HCT116 (cell line): ENCODE data around the gene GPS1. TPM values are rescaled to one million over a fixed set of nuclear protein-coding genes. Genes with fewer than 3 reads are reported as not detected.

Experiments used
- ATAC-seq: fragments of 200-7000 bp; cut with Tn5 transposase; 2 replicates; pipeline ENCODE4 v1.9.1; 2020; ENCODE audit warnings: mild to moderate bottlenecking, moderate library complexity
- BruUV-seq: library from RNA; stranded (reverse); fragments of 400-500 nt; replicated peaks from 2 replicates; lab custom pipeline; 2021; lab: Mats Ljungman, UMichigan
- CTCF ChIA-PET: fragments of 300-600 bp; sonication (Branson Sonifier 250); formaldehyde crosslinking; loops from one replicate; lab custom pipeline; 2021; ENCODE audit warnings: antibody characterized with exemption; lab: Charles Lee
- POLR2A ChIA-PET: fragments of 300-600, 350-600 bp; sonication (Branson Sonifier 250); formaldehyde crosslinking; loops from one replicate; lab custom pipeline; 2021; ENCODE audit warnings: antibody characterized with exemption; lab: Charles Lee
- RAD21 ChIA-PET, 2 experiments: fragments of 300-600 bp; sonication (Branson Sonifier 250); formaldehyde crosslinking; loops; one replicate each; lab custom pipeline; 2023; ENCODE audit warnings: low total read pairs in 2 of 2; ENCODE audit not compliant: uncharacterized antibody in 2 of 2, unreplicated experiment in 2 of 2, low non-redundant PET in 1 of 2; lab: Charles Lee
- DNase-seq: peaks from one replicate; pipeline ENCODE4 v3.0.0-alpha.2; 2010; ENCODE audit warnings: low read depth, low spot score
- H2AFZ ChIP-seq: fragments of 200-600 bp; shearing (Covaris generic), sonication (generic); 2 replicates; pipeline ENCODE4 v1.6.1; 2017; ENCODE audit warnings: low read depth, mixed run types, mixed read lengths, antibody characterized with exemption, low read length; ENCODE audit not compliant: poor library complexity, severe bottlenecking
- H3K27ac ChIP-seq: 2 replicates; pipeline ENCODE4 v1.5.1; 2012; ENCODE audit warnings: low read depth, low read length
- H3K27me3 ChIP-seq: fragments of 200-600 bp; sonication (generic); 2 replicates; pipeline ENCODE4 v1.6.1; 2016; ENCODE audit warnings: mixed run types, low read length, mixed read lengths; ENCODE audit not compliant: insufficient read depth
- H3K36me3 ChIP-seq, 2 experiments: fragments of 200-500 bp in 1 of 2; fragments of 200-600 bp in 1 of 2; sonication (Bioruptor generic) in 1 of 2; sonication (generic) in 1 of 2; 2 replicates each; pipeline versions ENCODE4 v1.5.1 to v1.6.1; 2014 to 2016; ENCODE audit warnings: low read length in 2 of 2, inconsistent platforms in 1 of 2, mixed read lengths in 1 of 2, mixed run types in 1 of 2; ENCODE audit not compliant: insufficient read depth in 2 of 2, control insufficient read depth in 1 of 2
- H3K4me1 ChIP-seq, 2 experiments: fragments of 200-600 bp in 1 of 2; sonication (generic) in 1 of 2; 2 replicates each; pipeline versions ENCODE4 v1.5.1 to v1.6.1; 2012 to 2017; ENCODE audit warnings: low read length in 2 of 2, inconsistent platforms in 1 of 2, mild to moderate bottlenecking in 1 of 2, mixed read lengths in 1 of 2, mixed run types in 1 of 2, moderate library complexity in 1 of 2; ENCODE audit not compliant: insufficient read depth in 2 of 2, control insufficient read depth in 1 of 2
- H3K4me2 ChIP-seq: fragments of 200-600 bp; sonication (generic); 2 replicates; pipeline ENCODE4 v1.6.1; 2017; ENCODE audit warnings: mixed run types, low read length, mixed read lengths
- H3K4me3 ChIP-seq, 2 experiments: fragments of 200-600 bp in 1 of 2; sonication (generic) in 1 of 2; replicated peaks in 1 of 2; 2 replicates each; pipeline ENCODE4 v1.5.1; 2011 to 2016; ENCODE audit warnings: low read length in 2 of 2, control low read depth in 1 of 2, low read depth in 1 of 2, mild to moderate bottlenecking in 1 of 2, mixed read lengths in 1 of 2, mixed run types in 1 of 2
- H3K79me2 ChIP-seq: fragments of 200-600 bp; sonication (generic); 2 replicates; pipeline ENCODE4 v1.6.1; 2017; ENCODE audit warnings: mild to moderate bottlenecking, mixed run types, low read length, moderate library complexity, mixed read lengths; ENCODE audit not compliant: insufficient read depth
- H3K9ac ChIP-seq: fragments of 200-600 bp; sonication (generic); 2 replicates; pipeline ENCODE4 v1.6.1; 2016; ENCODE audit warnings: low read length, mixed read lengths
- H3K9me2 ChIP-seq: fragments of 200-600 bp; sonication (generic), shearing (Covaris generic); 2 replicates; pipeline ENCODE4 v1.6.1; 2017; ENCODE audit warnings: mixed run types, mild to moderate bottlenecking, moderate library complexity; ENCODE audit not compliant: insufficient read depth
- H3K9me3 ChIP-seq, 2 experiments: fragments of 200-500 bp in 1 of 2; fragments of 200-600 bp in 1 of 2; sonication (Bioruptor generic) in 1 of 2; sonication (generic) in 1 of 2; 2 replicates each; pipeline ENCODE4 v1.6.1; 2014 to 2017; ENCODE audit warnings: low read length in 2 of 2, mixed read lengths in 2 of 2, inconsistent platforms in 1 of 2, low read depth in 1 of 2, mild to moderate bottlenecking in 1 of 2, mixed run types in 1 of 2, moderate library complexity in 1 of 2; ENCODE audit not compliant: control insufficient read depth in 1 of 2, insufficient read depth in 1 of 2
- H4K20me1 ChIP-seq: fragments of 200-600 bp; sonication (generic), shearing (Covaris generic); 2 replicates; pipeline ENCODE4 v1.6.1; 2017; ENCODE audit warnings: mixed run types, mild to moderate bottlenecking, moderate library complexity; ENCODE audit not compliant: insufficient read depth
- CTCF ChIP-seq, 3 experiments: fragments of 200-600 bp in 1 of 3; sonication (generic) in 1 of 3; IDR thresholded peaks in 2 of 3; conservative IDR thresholded peaks in 1 of 3; 2 replicates each; pipeline ENCODE4 v1.5.1; 2012 to 2017; ENCODE audit warnings: low read depth in 2 of 3, low read length in 2 of 3, antibody characterized with exemption in 1 of 3, borderline replicate concordance in 1 of 3, control low read depth in 1 of 3, mild to moderate bottlenecking in 1 of 3, mixed read lengths in 1 of 3, mixed run types in 1 of 3, moderate library complexity in 1 of 3; ENCODE audit not compliant: insufficient read depth in 1 of 3
- EGR1 ChIP-seq: IDR thresholded peaks from 2 replicates; pipeline ENCODE4 v1.6.1; 2012; ENCODE audit warnings: low read depth
- EZH2 ChIP-seq: fragments of 200-600 bp; sonication (generic); IDR thresholded peaks from 2 replicates; pipeline ENCODE4 v1.6.1; 2017; ENCODE audit warnings: antibody characterized with exemption, mixed run types
- JUND ChIP-seq: IDR thresholded peaks from 2 replicates; pipeline ENCODE4 v1.6.1; 2012
- MAX ChIP-seq: IDR thresholded peaks from 2 replicates; pipeline ENCODE4 v1.6.1; 2012
- POLR2A ChIP-seq: IDR thresholded peaks from 2 replicates; pipeline ENCODE4 v1.7.0; 2011; ENCODE audit warnings: borderline replicate concordance; ENCODE audit not compliant: insufficient read depth, insufficient read length; ENCODE audit errors: extremely low read depth
- POLR2AphosphoS5 ChIP-seq: IDR thresholded peaks from 2 replicates; pipeline ENCODE4 v1.6.1; 2011; ENCODE audit warnings: mild to moderate bottlenecking, low read depth, low read length, moderate library complexity
- RAD21 ChIP-seq: IDR thresholded peaks from 2 replicates; pipeline ENCODE4 v1.6.1; 2012; ENCODE audit warnings: low read depth, mild to moderate bottlenecking
- REST ChIP-seq: IDR thresholded peaks from 2 replicates; pipeline ENCODE4 v1.6.1; 2012; ENCODE audit warnings: low read depth
- SP1 ChIP-seq: IDR thresholded peaks from 2 replicates; pipeline ENCODE4 v1.6.1; 2012; ENCODE audit warnings: low read depth
- YY1 ChIP-seq: IDR thresholded peaks from 2 replicates; pipeline ENCODE4 v1.6.1; 2011; ENCODE audit warnings: low read length, low read depth, moderate library complexity, mild to moderate bottlenecking; ENCODE audit not compliant: insufficient replicate concordance; ENCODE audit errors: extremely low read depth
- ZBTB33 ChIP-seq: IDR thresholded peaks from 2 replicates; pipeline ENCODE4 v1.6.1; 2011; ENCODE audit warnings: mild to moderate bottlenecking, low read length, moderate library complexity; ENCODE audit not compliant: insufficient replicate concordance; ENCODE audit errors: extremely low read depth
- intact Hi-C: fragments of 100-400 bp; cut with micrococcal nuclease; formaldehyde crosslinking; loops from 2 replicates; pipeline ENCODE4 v1.10.0; 2022
- total RNA-seq: library from RNA; stranded (reverse); gene quantifications from one replicate; pipeline ENCODE4 v1.2.1, GENCODE V29; 2021; ENCODE audit not compliant: unreplicated experiment
- TF ChIP-seq, protein P1 (sequence below): IDR thresholded peaks from 2 replicates; pipeline ENCODE4 v1.6.1; 2012

The GPS1 gene
- total RNA-seq, 1 experiment from 2014 or later: 205 TPM

DNA sequence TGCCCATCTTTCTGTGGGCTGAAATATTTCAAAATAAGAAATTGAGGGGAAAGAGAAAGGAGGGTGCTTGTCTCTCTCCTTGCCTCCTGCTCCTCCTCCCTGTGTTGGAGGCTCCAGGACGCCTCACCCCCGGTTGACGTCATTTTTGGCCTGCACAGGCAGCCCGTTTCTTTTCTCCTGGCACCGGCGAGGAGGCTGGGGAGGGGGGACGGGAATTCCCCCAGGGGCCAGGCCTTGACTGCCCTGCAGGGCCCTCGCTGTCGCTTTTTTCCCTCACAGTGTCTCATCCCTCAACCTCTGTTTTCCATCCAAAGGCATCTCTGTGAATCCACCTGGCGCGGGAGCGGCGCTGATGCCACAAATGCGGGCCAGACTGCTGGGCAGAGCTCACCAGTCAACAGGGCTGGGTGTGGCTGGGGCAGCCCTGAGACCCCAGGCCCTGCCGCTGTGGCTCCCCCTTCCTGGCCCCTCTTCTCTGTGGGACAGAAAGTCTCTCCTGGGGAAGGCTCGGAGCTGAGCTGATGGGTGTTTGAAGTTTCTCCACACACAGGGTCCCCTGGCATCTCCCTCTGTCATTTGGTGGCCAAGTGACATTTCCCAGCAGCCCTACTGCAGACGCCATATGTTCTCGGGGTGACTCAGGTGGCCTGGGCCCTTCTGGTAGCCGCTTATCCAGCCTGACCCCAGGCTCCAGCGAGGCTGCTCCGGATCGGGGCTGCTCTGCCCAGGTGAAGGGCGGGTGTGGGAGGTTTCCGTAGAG lies 45.0 kb upstream of the GPS1 start:
- RAD21 ChIA-PET: no interaction called here
- CTCF ChIA-PET: no interaction called here
- intact Hi-C loops: no loop called here
- DNase-seq (no peak), ATAC-seq (no peak)
- H4K20me1 ChIP-seq: no peaks in the 10 kb centered on the region
- no peak overlapping the region for H3K4me3 ChIP-seq
- no peaks in the 10 kb centered on the region for H3K27me3 ChIP-seq
- H3K36me3 ChIP-seq: no peaks in the 10 kb centered on the region
- peaks cover 32 to 39% of the 10 kb centered on the region in 2 experiments for H3K4me1 ChIP-seq
- no peaks in the 10 kb centered on the region for H3K9me2 ChIP-seq
- no TSS peak for BruUV-seq
- no peaks in the 10 kb centered on the region for H3K9me3 ChIP-seq
- POLR2A ChIA-PET: no interaction called here
- TF ChIP-seq JUND (no peak), RAD21 (no peak), EZH2 (no peak), MAX (no peak), YY1 (no peak), ZBTB33 (no peak), REST (no peak), POLR2A (no peak), EGR1 (no peak), POLR2AphosphoS5 (no peak), CTCF (IDR thresholded peaks at IDR 0.05 in 2 of 3, conservative IDR thresholded peaks at IDR 0.05 in 1 of 3; ENCODE audit: borderline replicate concordance in 1 of 3, insufficient read depth in 1 of 3, low read depth in 2 of 3, low read length in 2 of 3) (no peak), SP1 (no peak)
- TF ChIP-seq, protein P1, sequence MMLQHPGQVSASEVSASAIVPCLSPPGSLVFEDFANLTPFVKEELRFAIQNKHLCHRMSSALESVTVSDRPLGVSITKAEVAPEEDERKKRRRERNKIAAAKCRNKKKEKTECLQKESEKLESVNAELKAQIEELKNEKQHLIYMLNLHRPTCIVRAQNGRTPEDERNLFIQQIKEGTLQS: no peak
- peak overlapping the region; percentile 10; the same call in 1 of the 2 replicates for H3K27ac ChIP-seq
- H2AFZ ChIP-seq: no peak overlapping the region
- no peak overlapping the region for H3K4me2 ChIP-seq
- H3K79me2 ChIP-seq: no peaks in the 10 kb centered on the region
- H3K9ac ChIP-seq: peak overlapping the region; percentile 11; the same call in 1 of the 2 replicates
